HG03039 (cell line): Measurements from ENCODE around the gene SLC39A11.
"Not testable (repeated sequence)": the region's sequence is repeated elsewhere in the genome, so short reads cannot be mapped to it uniquely, and the experiment has no call there.

Experiments
- ATAC-seq: cut with Tn5 transposase; IDR thresholded peaks from one replicate; pipeline ENCODE4 v1.9.1; 2021; ENCODE audit warnings: mild to moderate bottlenecking, moderate library complexity; ENCODE audit not compliant: unreplicated experiment

Gene SLC39A11

GRCh38 chr17:73013816-73014663 lies 78.4 kb downstream of the SLC39A11 start:
- ATAC-seq: no peak

DNA sequence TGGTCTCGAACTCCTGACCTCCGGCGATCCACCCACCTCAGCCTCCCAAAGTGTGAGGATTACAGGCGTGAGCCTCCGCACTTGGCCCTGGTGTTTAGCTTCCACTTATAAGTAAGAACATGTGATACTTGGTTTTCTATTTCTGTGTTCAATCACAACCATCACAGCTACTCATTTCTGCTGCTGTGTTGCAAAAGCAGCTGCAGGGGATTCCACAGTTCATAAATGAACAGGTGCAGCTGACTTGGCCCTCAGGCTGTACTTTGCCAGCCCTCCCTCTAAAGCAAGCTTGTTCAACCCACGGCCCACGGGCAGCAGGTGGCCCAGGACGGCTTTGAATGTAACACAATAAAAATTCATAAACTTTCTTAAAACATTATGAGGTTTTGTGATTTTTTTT lies 79.2 kb downstream of the SLC39A11 start:
- no peak for ATAC-seq

- ATAC-seq: no peak
These were observed 81.4 kb downstream of the SLC39A11 start for GRCh38 chr17:73011016-73011486.

DNA sequence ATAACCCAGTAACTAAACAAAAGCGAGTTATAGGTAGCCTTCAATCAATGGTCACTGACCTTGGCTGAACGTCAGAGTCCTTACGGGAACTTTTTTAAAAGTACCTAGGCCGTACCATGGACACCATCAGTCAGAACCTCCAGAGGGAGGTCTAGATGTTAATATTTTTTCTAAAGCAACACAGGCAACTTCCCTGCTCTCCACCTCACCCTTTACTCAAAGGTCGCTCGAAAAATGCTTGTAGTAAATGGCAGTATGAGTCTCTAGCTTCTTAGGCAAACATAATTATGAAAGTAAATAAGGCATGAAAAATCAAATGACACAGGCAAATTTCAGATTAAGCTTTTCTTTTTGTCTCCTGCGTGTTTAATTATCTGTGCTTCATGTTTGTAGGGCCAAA lies 82.1 kb downstream of the SLC39A11 start:
- ATAC-seq: no peak

- ATAC-seq: no peak
These were observed 85.1 kb downstream of the SLC39A11 start for GRCh38 chr17:73007407-73007806.

- no peak for ATAC-seq
These were observed 87.1 kb downstream of the SLC39A11 start for GRCh38 chr17:73005360-73005759.

GRCh38 chr17:73003487-73003886 lies 89.0 kb downstream of the SLC39A11 start:
- no peak for ATAC-seq

DNA sequence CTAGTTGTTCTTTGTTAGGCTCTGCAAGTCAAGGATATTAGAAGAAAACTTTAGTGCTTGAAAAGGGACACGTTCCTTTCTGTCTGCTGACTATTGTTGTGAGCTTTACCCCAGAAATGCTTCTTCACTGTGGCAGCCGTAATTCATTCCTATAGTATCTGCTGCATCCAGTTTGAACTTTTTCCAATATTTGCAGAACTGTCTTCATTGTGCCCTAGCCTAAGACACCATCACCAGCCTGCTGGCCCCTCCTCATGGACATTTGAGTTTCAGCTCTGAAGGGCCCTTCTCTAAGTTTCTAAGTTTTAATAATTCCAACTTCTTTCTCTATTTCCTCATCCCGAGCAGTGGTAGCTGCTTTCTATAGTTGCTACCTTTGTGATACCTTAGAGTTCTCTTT lies 91.7 kb downstream of the SLC39A11 start:
- ATAC-seq: no peak

DNA sequence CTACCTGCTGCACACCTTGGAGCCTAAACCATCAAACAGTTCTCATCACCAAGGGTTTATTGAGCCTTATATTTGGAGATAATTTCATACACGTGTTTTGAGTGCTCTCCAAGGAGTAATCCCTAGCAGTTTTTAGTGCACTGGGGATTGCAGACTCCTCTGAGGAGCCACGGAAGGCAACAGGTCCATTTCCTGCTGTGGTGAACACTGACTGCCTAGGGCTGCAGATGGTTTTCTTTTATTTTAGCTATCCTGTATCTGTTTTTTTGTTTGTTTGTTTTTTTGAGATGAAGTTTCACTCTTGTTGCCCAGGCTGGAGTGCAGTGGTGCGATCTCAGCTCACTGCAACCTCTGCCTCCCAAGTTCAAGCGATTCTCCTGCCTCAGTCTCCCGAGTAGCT lies 93.0 kb downstream of the SLC39A11 start:
- not testable (repeated sequence) for ATAC-seq

GRCh38 chr17:72998343-72998742 lies 94.1 kb downstream of the SLC39A11 start:
- no peak for ATAC-seq

DNA sequence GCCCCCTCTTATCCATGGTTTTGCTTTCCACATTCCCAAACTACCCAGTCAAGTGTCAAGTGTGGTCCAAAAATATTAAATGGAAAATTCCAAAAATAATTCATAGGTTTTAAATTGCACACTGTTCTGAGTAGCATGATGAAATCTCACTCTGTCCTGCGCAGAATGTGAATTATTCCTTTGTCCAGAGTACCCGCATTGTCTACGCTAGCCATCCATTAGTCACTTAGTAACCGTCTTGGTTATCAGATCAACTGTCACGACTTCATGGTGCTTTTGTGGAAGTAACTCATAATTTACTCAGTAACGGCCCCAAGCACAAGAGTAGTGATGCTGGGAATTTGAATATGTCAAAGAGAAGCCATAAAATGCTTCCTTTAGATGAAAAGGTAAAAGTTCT lies 94.9 kb downstream of the SLC39A11 start:
- no peak for ATAC-seq

GRCh38 chr17:72996791-72997190 lies 95.7 kb downstream of the SLC39A11 start:
- no peak for ATAC-seq

DNA sequence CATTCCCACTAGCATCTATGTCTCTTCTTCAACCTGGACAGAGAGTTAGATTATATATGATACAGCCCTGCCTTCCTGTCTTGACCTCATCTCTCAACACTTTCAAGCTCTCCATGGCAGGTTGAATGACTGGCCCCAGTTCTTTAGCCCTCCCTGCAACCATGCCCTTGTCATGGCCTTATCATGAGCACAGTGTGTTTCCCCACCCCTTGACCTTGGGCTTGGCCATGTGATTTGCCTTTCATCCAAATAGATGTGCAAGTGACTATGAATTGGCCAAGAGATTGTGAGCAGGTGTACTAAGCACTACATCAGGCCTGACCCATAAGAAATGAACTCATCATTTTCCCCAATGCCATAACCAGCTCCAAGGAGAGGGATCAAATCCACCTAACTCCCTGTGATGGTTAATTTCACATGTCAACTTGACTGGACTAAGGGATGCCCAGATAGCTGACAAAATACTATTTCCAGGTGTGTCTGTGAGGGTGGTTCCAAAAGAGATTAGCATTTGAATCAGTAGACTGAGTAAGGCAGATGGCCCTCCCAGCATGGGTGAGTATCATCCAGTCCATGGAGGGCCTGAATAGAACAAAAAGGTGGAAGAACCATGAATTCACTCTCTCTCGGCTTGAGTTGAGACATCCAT lies 97.4 kb downstream of the SLC39A11 start:
- no peak for ATAC-seq

- not testable (repeated sequence) for ATAC-seq
These were observed 99.6 kb downstream of the SLC39A11 start for GRCh38 chr17:72992783-72993467.

DNA sequence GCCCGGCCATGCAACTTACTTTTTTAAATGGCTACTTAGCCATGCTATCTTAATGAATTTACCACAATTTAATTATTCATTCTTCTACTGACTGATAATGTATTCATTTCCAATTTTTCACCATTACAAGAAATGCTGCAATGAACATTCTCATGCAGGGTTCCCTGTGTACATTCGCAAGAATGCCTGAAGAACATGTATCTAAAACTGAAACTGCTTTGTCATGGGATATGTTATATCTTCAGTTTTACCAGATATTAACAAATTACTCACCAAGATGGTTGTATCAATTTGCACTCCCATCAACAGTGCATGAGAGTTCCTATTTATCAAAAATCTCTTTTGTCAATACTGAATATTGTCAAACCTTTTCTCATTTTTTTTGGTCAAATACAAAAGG lies 100.8 kb downstream of the SLC39A11 start:
- ATAC-seq: no peak

DNA sequence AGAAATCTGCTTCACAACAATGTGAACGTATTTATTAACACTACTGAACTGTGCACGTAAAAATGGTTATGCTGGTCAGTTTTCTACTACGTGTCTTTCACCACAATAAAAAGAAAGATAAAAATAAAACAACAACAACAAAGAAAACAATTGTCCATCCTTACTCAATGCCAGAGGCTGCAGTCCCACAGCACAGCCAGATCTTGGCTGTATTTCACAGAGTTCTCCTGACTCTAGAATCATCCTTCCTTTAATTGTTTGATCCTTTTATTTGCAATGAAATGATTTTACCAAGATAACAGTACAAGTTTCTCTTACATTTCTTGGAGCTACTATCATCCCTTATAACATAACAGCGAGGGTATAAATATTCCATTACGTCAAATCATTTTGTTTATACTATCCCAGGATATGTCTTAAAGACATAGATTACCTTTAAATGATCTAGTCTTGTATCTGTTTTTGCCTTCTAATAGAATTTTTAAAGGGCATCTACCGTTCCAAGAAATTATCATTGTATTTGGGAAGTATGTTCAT lies 103.3 kb downstream of the SLC39A11 start:
- ATAC-seq: no peak

- ATAC-seq: no peak
These were observed 104.0 kb downstream of the SLC39A11 start for GRCh38 chr17:72988451-72988850.

GRCh38 chr17:72987166-72987565 lies 105.3 kb downstream of the SLC39A11 start:
- ATAC-seq: no peak

GRCh38 chr17:72985882-72986720 lies 106.4 kb downstream of the SLC39A11 start:
- ATAC-seq: peak; percentile 62

DNA sequence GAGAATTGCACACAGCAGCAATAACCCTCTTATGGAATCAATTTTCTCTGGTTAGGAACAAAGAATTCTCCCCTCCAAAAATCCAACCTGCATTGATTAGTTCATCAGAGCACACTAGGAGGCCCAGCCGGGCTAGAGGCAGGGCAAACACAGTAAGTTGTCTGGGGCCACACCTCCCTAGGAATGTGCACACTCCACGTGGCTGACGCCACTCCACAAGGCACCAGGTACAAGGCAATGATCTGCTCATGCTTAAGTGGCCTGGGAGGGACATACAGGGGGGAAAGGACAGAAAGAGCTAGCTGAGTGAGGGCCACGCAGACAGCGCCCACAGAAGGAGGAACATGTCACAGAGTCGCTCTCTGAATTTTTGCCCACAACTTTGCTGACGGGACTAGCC lies 107.6 kb downstream of the SLC39A11 start:
- ATAC-seq: no peak
